CD14-positive monocyte (primary cell): ENCODE measurements around the gene IPO11. TPM values are rescaled to one million over a fixed set of nuclear protein-coding genes. Genes with fewer than 3 reads are reported as not detected.

Experiments
- DNase-seq, 3 donors: peaks; one replicate each; pipeline ENCODE4 v3.0.0-alpha.2; 2011 to 2022
- H2AFZ ChIP-seq: 2 replicates; pipeline ENCODE4 v1.6.0; 2012; ENCODE audit warnings: mild to moderate bottlenecking, low read depth, low read length, inconsistent platforms; ENCODE audit not compliant: insufficient read depth, poor library complexity, severe bottlenecking
- H3K27ac ChIP-seq, 2 donors: 1 replicate in 1 of 2; 2 replicates in 1 of 2; pipeline ENCODE4 v1.5.1; 2012 to 2013; ENCODE audit warnings: low read length in 2 of 2, control low read depth in 1 of 2, inconsistent platforms in 1 of 2, low read depth in 1 of 2, mild to moderate bottlenecking in 1 of 2
- H3K27me3 ChIP-seq, 2 donors: one replicate each; pipeline versions ENCODE4 v1.6.0 to v1.6.1; 2011 to 2013; ENCODE audit warnings: low read length in 2 of 2; ENCODE audit not compliant: control insufficient read depth in 2 of 2, insufficient read depth in 2 of 2
- H3K36me3 ChIP-seq, 2 donors: replicated peaks in 1 of 2; 1 replicate in 1 of 2; 2 replicates in 1 of 2; pipeline versions ENCODE4 v1.5.1 to v1.6.1; 2012 to 2013; ENCODE audit warnings: low read length in 2 of 2, control low read depth in 1 of 2, inconsistent platforms in 1 of 2, mild to moderate bottlenecking in 1 of 2; ENCODE audit not compliant: insufficient read depth in 2 of 2, control insufficient read depth in 1 of 2
- H3K4me1 ChIP-seq, 2 donors: 1 replicate in 1 of 2; 2 replicates in 1 of 2; pipeline versions ENCODE4 v1.5.1 to v1.6.1; 2012 to 2013; ENCODE audit warnings: low read length in 2 of 2, control low read depth in 1 of 2, inconsistent platforms in 1 of 2, mild to moderate bottlenecking in 1 of 2, moderate library complexity in 1 of 2; ENCODE audit not compliant: insufficient read depth in 2 of 2, control insufficient read depth in 1 of 2
- H3K4me2 ChIP-seq: replicated peaks from 2 replicates; pipeline ENCODE3; 2012; ENCODE audit warnings: low read length, moderate library complexity, mild to moderate bottlenecking; ENCODE audit not compliant: poor library complexity, severe bottlenecking; ENCODE audit errors: extremely low read depth
- H3K4me3 ChIP-seq, 3 experiments: fragments of 200-600 bp in 1 of 3; sonication (generic) in 1 of 3; replicated peaks in 1 of 3; 1 replicate in 2 of 3; 2 replicates in 1 of 3; pipeline ENCODE4 v1.5.1; 2011 to 2013; ENCODE audit warnings: low read length in 3 of 3, mild to moderate bottlenecking in 3 of 3, control low read depth in 2 of 3, low read depth in 2 of 3, inconsistent platforms in 1 of 3, moderate library complexity in 1 of 3
- H3K79me2 ChIP-seq: 2 replicates; pipeline ENCODE4 v1.6.0; 2012; ENCODE audit warnings: mild to moderate bottlenecking, control low read depth, inconsistent platforms, low read length, moderate library complexity; ENCODE audit not compliant: insufficient read depth
- H3K9ac ChIP-seq: 2 replicates; pipeline ENCODE4 v1.6.0; 2017; ENCODE audit warnings: low read length, mild to moderate bottlenecking; ENCODE audit not compliant: insufficient read depth, poor library complexity, severe bottlenecking
- H3K9me3 ChIP-seq, 2 donors: replicated peaks in 1 of 2; 1 replicate in 1 of 2; 2 replicates in 1 of 2; pipeline versions ENCODE4 v1.5.1 to v1.6.1; 2012 to 2013; ENCODE audit warnings: low read length in 2 of 2, control low read depth in 1 of 2; ENCODE audit not compliant: control insufficient read depth in 1 of 2, insufficient read depth in 1 of 2
- H4K20me1 ChIP-seq: 2 replicates; pipeline ENCODE4 v1.6.0; 2012; ENCODE audit warnings: mild to moderate bottlenecking, low read length, control low read depth, moderate library complexity; ENCODE audit not compliant: insufficient read depth
- H3K27ac Mint-ChIP-seq, 7 donors: one replicate each; pipeline ENCODE4 v1.8.0; 2020; ENCODE audit warnings: mild to moderate bottlenecking in 7 of 7, mixed read lengths in 7 of 7, moderate library complexity in 6 of 7, inconsistent platforms in 2 of 7
- H3K27me3 Mint-ChIP-seq, 3 donors: one replicate each; pipeline ENCODE4 v1.8.0; 2021 to 2022; ENCODE audit warnings: low read depth in 3 of 3, mild to moderate bottlenecking in 3 of 3, mixed read lengths in 3 of 3, moderate library complexity in 3 of 3, inconsistent platforms in 1 of 3
- H3K36me3 Mint-ChIP-seq, 2 donors: one replicate each; pipeline ENCODE4 v1.8.0; 2020; ENCODE audit warnings: mixed read lengths in 2 of 2, inconsistent platforms in 1 of 2, mild to moderate bottlenecking in 1 of 2
- H3K4me1 Mint-ChIP-seq: one replicate; pipeline ENCODE4 v1.8.0; 2020; ENCODE audit warnings: mild to moderate bottlenecking, mixed read lengths
- H3K4me3 Mint-ChIP-seq, 2 donors: one replicate each; pipeline ENCODE4 v1.8.0; 2020; ENCODE audit warnings: mild to moderate bottlenecking in 2 of 2, mixed read lengths in 2 of 2, moderate library complexity in 1 of 2
- H3K9me3 Mint-ChIP-seq, 7 donors: one replicate each; pipeline ENCODE4 v1.8.0; 2020 to 2022; ENCODE audit warnings: mixed read lengths in 7 of 7, mild to moderate bottlenecking in 6 of 7, moderate library complexity in 6 of 7, inconsistent platforms in 2 of 7
- CTCF ChIP-seq: fragments of 200-600 bp; IDR thresholded peaks from one replicate; pipeline ENCODE4 v1.8.0; 2022; ENCODE audit warnings: antibody characterized with exemption, mild to moderate bottlenecking
- WGBS: methylation state at CpG from one replicate; pipeline ENCODE4 v1.1.5; 2013; ENCODE audit warnings: missing lambda C conversion rate; ENCODE audit not compliant: insufficient coverage; 5-methylcytosine and 5-hydroxymethylcytosine counted together
- intact Hi-C, 2 donors: fragments of 100-400 bp; cut with micrococcal nuclease; formaldehyde crosslinking; loops; one replicate each; pipeline versions ENCODE4 v1.15.0 to v1.15.1; 2023
- polyA plus RNA-seq, 3 donors: library from polyadenylated mRNA; depleted of rRNA in 1 of 3; unstranded in 2 of 3; stranded (reverse) in 1 of 3; fragments of 300-500 nt in 2 of 3; fragments of >200 nt in 1 of 3; fragmentation: Illumina TruSeq in 2 of 3; gene quantifications; 1 replicate in 2 of 3; 2 replicates in 1 of 3; pipeline ENCODE4 v1.2.3, GENCODE V29; 2012 to 2021

Gene IPO11
- polyA plus RNA-seq, 3 donors = 4.4 to 5.5 (median 5.3) TPM

GRCh38 chr5:62606878-62607277 is 194.3 kb downstream of the IPO11 start:
- intact Hi-C loops = no loop called here
- peaks cover 16 to 27% of the 10 kb centered on the region in 2 donors for H3K36me3 Mint-ChIP-seq
- no peaks in the 10 kb centered on the region for H3K9me3 ChIP-seq
- H2AFZ ChIP-seq = no peak overlapping the region
- no peak overlapping the region for H3K27ac ChIP-seq
- H4K20me1 ChIP-seq = no peaks in the 10 kb centered on the region
- no peak overlapping the region for H3K9ac ChIP-seq
- no peaks in the 10 kb centered on the region for H3K27me3 Mint-ChIP-seq
- peaks cover 0 to 25% of the 10 kb centered on the region in 2 donors for H3K36me3 ChIP-seq
- no peaks in the 10 kb centered on the region for H3K79me2 ChIP-seq
- H3K4me2 ChIP-seq = no peak overlapping the region
- no CpG with 5 or more reads among the region's 1 CpG for WGBS
- H3K4me1 ChIP-seq = no peaks in the 10 kb centered on the region
- H3K4me1 Mint-ChIP-seq = no peaks in the 10 kb centered on the region
- no peak overlapping the region for H3K4me3 Mint-ChIP-seq
- DNase-seq = no peak
- no peaks in the 10 kb centered on the region for H3K27me3 ChIP-seq
- no peak overlapping the region for H3K4me3 ChIP-seq
- TF ChIP-seq CTCF = no peak
- peaks cover 0 to 3% (median 1%) of the 10 kb centered on the region in 7 donors for H3K9me3 Mint-ChIP-seq
- peak overlapping the region in 1 of 7 donors; percentile 43 for H3K27ac Mint-ChIP-seq

- Histone ChIP-seq H4K20me1 (no peaks in the 10 kb centered on the region), H3K4me1 (no peaks in the 10 kb centered on the region), H3K27ac (no peak overlapping the region), H3K9ac (no peak overlapping the region), H3K36me3 (peaks cover 0 to 25% of the 10 kb centered on the region in 2 donors), H2AFZ (no peak overlapping the region), H3K9me3 (no peaks in the 10 kb centered on the region), H3K4me3 (no peak overlapping the region), H3K4me2 (no peak overlapping the region), H3K79me2 (no peaks in the 10 kb centered on the region), H3K27me3 (no peaks in the 10 kb centered on the region)
- TF ChIP-seq CTCF = no peak
- no peak for DNase-seq
- no peaks in the 10 kb centered on the region for H3K27me3 Mint-ChIP-seq
- H3K9me3 Mint-ChIP-seq = peaks cover 0 to 3% (median 1%) of the 10 kb centered on the region in 7 donors
- H3K4me1 Mint-ChIP-seq = no peaks in the 10 kb centered on the region
- no peak overlapping the region for H3K4me3 Mint-ChIP-seq
- H3K36me3 Mint-ChIP-seq = peaks cover 19 to 27% of the 10 kb centered on the region in 2 donors
- WGBS = 100% methylated on average over 3 of the region's 4 CpGs
- H3K27ac Mint-ChIP-seq = no peak overlapping the region
- intact Hi-C loops = no loop called here
These were observed 195.1 kb downstream of the IPO11 start for GRCh38 chr5:62607615-62608014.
